Measurements from ENCODE around the gene PRKN. TPM values are rescaled to one million over a fixed set of nuclear protein-coding genes. Genes with fewer than 3 reads are reported as not detected.

PRKN gene
- total RNA-seq, 4 donors from 2014 or later = 4.5 to 12.3 (median 9.0) TPM

DNA sequence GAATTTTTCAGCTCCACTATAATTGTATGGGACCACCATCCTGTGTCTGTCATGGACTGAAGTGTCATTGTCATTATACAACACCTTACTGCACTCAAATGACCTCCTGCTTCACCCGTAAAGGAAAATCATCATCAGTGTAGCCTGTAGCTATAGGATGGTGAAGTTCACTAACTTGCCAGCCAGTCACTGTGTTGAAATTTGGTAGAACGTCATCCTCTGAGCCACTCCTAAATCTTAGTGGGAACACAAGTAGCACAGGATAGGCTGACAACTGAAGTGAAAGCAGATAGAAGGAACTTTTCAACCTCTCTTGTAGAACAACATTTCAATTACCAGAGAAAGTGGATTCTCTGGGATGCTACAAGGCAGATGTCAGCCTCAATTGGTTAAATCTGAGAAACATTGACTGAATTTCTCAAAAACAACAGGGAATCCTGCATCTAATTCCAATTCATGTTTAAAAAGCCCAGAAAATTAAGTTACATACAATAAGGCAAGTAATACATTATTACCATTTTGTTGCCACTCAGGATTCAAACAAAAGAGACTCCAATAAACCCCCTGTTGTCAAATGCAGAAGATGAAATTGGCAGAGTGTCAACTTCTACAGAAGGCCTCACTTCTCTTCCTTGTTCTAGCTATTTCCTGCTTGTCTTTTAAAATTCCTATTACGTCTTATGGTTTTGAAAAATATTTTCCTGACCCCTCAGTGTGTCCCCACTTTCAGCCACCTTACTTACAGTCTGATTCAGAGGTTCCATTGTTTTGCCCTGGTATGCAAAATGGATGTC, 805.8 kb downstream of the PRKN start:
- H3K4me1 ChIP-seq = peaks cover 0 to 7% (median 0%) of the 10 kb centered on the region in 4 donors
- no peaks in the 10 kb centered on the region for H3K36me3 ChIP-seq
- no peaks in the 10 kb centered on the region for H3K27me3 ChIP-seq
- intact Hi-C loops (cut with DNase I; ENCODE audit: low total_unique reads) = no loop called here
- 58 to 60% methylated on average over 3 of the region's 3 CpGs for WGBS, 2 donors (ENCODE audit: low coverage in 1 of 2)
- H3K27ac ChIP-seq = no peak overlapping the region
- H3K4me3 ChIP-seq = no peak overlapping the region
- no peak for DNase-seq
- TF ChIP-seq, protein P1, sequence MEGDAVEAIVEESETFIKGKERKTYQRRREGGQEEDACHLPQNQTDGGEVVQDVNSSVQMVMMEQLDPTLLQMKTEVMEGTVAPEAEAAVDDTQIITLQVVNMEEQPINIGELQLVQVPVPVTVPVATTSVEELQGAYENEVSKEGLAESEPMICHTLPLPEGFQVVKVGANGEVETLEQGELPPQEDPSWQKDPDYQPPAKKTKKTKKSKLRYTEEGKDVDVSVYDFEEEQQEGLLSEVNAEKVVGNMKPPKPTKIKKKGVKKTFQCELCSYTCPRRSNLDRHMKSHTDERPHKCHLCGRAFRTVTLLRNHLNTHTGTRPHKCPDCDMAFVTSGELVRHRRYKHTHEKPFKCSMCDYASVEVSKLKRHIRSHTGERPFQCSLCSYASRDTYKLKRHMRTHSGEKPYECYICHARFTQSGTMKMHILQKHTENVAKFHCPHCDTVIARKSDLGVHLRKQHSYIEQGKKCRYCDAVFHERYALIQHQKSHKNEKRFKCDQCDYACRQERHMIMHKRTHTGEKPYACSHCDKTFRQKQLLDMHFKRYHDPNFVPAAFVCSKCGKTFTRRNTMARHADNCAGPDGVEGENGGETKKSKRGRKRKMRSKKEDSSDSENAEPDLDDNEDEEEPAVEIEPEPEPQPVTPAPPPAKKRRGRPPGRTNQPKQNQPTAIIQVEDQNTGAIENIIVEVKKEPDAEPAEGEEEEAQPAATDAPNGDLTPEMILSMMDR (IDR thresholded peaks at IDR 0.05) = no peak
- TF ChIP-seq POLR2A (IDR thresholded peaks at IDR 0.05) (no peak), EP300 (IDR thresholded peaks at IDR 0.05; ENCODE audit: low read depth) (no peak), POLR2AphosphoS5 (IDR thresholded peaks at IDR 0.05) (no peak)
- H3K9me3 ChIP-seq = no peaks in the 10 kb centered on the region
- in situ Hi-C loops (cut with MboI; ENCODE audit: low pct_ligation_motif_present in 1 of 4, low pct_unique_long_range_greater_than_20kb in 1 of 4, low sequenced_read_pairs in 3 of 4) = no loop called here

DNA sequence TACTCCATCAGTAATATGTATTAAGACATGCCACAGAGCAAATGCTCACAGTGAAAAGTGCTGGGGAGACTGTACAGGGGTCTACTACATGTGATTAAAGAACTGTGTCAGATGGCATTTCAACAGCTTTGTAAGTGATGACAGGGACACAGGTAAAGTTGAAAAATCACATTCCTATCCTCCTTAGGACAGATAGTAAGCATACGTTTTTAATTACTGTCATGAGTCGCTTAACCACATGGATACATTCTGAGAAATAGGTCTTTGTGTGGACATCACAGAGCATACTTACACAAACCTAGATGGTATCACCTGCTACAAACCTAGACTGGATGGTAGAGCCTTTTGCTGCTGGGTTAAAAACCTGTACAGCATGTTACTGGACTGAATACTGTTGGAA, 807.9 kb downstream of the PRKN start:
- H3K4me1 ChIP-seq = peaks cover 0 to 7% (median 0%) of the 10 kb centered on the region in 4 donors
- H3K27ac ChIP-seq = no peak overlapping the region
- TF ChIP-seq, protein P1 (IDR thresholded peaks at IDR 0.05) = no peak
- no peak for TF ChIP-seq EP300 (IDR thresholded peaks at IDR 0.05; ENCODE audit: low read depth)
- TF ChIP-seq POLR2A (IDR thresholded peaks at IDR 0.05) = no peak
- no peak for TF ChIP-seq POLR2AphosphoS5 (IDR thresholded peaks at IDR 0.05)
- in situ Hi-C loops (cut with MboI; ENCODE audit: low pct_ligation_motif_present in 1 of 4, low pct_unique_long_range_greater_than_20kb in 1 of 4, low sequenced_read_pairs in 3 of 4) = no loop called here
- no peak overlapping the region for H3K4me3 ChIP-seq
- no peaks in the 10 kb centered on the region for H3K27me3 ChIP-seq
- no peak for DNase-seq
- H3K9me3 ChIP-seq = no peaks in the 10 kb centered on the region
- intact Hi-C loops (cut with DNase I; ENCODE audit: low total_unique reads) = no loop called here
- WGBS, 2 donors (ENCODE audit: low coverage in 1 of 2) = 96% methylated on average over 2 of the region's 2 CpGs; no CpG with 5 or more reads in 1 of the 2 donors
- no peaks in the 10 kb centered on the region for H3K36me3 ChIP-seq

DNA sequence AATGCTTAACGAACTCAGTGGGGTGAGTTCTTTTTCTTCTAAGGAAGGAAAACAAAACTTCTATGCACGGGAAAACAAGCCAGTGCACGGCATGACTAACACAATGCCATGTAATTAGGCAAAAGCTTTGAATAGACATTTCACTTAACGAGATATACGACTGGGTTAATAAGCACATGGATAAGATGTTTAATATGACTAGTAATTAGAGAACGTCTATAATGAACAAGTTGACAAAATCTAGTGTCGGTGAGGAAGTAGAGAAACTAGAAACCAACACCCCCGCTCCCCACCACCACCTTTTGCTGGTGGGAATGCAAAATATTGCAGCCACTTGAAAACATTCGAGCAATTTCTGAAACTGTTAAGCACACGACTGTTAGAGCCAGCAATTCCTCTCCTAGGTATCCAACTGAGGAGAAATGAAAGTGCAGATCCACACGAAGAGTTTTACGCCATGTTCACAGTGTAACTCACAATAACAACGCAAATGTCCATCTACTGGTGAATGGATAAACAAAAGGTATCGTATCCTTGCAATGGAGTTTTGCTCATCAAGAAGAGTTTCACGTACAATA, 808.8 kb downstream of the PRKN start:
- Histone ChIP-seq H3K36me3 (no peaks in the 10 kb centered on the region), H3K9me3 (no peaks in the 10 kb centered on the region), H3K4me1 (peaks cover 0 to 7% (median 0%) of the 10 kb centered on the region in 4 donors), H3K27ac (no peak overlapping the region), H3K27me3 (no peaks in the 10 kb centered on the region), H3K4me3 (no peak overlapping the region)
- in situ Hi-C loops (cut with MboI; ENCODE audit: low pct_ligation_motif_present in 1 of 4, low pct_unique_long_range_greater_than_20kb in 1 of 4, low sequenced_read_pairs in 3 of 4) (no loop called here), intact Hi-C loops (cut with DNase I; ENCODE audit: low total_unique reads) (no loop called here)
- no peak for DNase-seq
- TF ChIP-seq EP300 (IDR thresholded peaks at IDR 0.05; ENCODE audit: low read depth) (no peak), POLR2A (IDR thresholded peaks at IDR 0.05) (no peak), POLR2AphosphoS5 (IDR thresholded peaks at IDR 0.05) (no peak)
- TF ChIP-seq, protein P1 (IDR thresholded peaks at IDR 0.05) = no peak
- WGBS, 2 donors (ENCODE audit: low coverage in 1 of 2) = 83 to 89% methylated on average over 15 of the region's 15 CpGs

DNA sequence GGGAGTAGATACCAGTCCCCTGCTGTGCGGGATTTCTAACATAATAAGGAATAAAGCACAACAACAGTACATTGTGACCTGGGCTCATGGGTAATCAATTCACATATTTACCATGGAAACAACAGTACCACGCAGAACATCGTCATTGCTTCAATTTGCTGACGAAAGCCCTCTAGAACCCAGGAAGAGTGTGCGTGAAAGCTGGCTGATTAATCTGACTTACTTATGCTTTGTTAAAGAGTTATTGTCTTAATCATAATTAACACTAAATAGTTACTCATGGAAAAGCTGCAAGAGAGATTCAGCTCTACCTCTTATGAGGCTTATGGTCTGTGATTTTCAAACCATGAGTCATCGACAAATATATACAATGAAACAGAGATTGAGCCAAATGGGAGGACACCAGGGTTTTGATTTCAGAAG, 809.4 kb downstream of the PRKN start:
- intact Hi-C loops (cut with DNase I; ENCODE audit: low total_unique reads) = no loop called here
- no peaks in the 10 kb centered on the region for H3K9me3 ChIP-seq
- H3K27me3 ChIP-seq = no peaks in the 10 kb centered on the region
- no peak for DNase-seq
- peaks cover 0 to 7% (median 0%) of the 10 kb centered on the region in 4 donors for H3K4me1 ChIP-seq
- no peaks in the 10 kb centered on the region for H3K36me3 ChIP-seq
- in situ Hi-C loops (cut with MboI; ENCODE audit: low pct_ligation_motif_present in 1 of 4, low pct_unique_long_range_greater_than_20kb in 1 of 4, low sequenced_read_pairs in 3 of 4) = no loop called here
- no peak overlapping the region for H3K4me3 ChIP-seq
- TF ChIP-seq POLR2AphosphoS5 (IDR thresholded peaks at IDR 0.05) (no peak), POLR2A (IDR thresholded peaks at IDR 0.05) (no peak), EP300 (IDR thresholded peaks at IDR 0.05; ENCODE audit: low read depth) (no peak)
- TF ChIP-seq, protein P1 (IDR thresholded peaks at IDR 0.05) = no peak
- WGBS, 2 donors (ENCODE audit: low coverage in 1 of 2) = 76 to 83% methylated on average over 6 of the region's 6 CpGs
- no peak overlapping the region for H3K27ac ChIP-seq
